AG04449 (cell line): ENCODE results near the gene CACNB1.
A peak's percentile ranks its signal among the peaks of the same experiment; 100 is the strongest.

Experiments used
- CTCF ChIA-PET: fragments of 350-600 bp; formaldehyde crosslinking; extraction: SDS; loops from one replicate; lab custom pipeline; 2021; ENCODE audit warnings: antibody characterized with exemption; lab: Yijun Ruan, JAX
- POLR2A ChIA-PET: fragments of 400-600, 350-600 bp; formaldehyde crosslinking; extraction: SDS; loops from one replicate; lab custom pipeline; 2020; ENCODE audit warnings: antibody characterized with exemption, inconsistent platforms; lab: Yijun Ruan, JAX
- DNase-seq: peaks from one replicate; pipeline ENCODE4 v3.0.0-alpha.2; 2010; ENCODE audit warnings: low read depth, low spot score
- H3K4me3 ChIP-seq: 2 replicates; pipeline ENCODE4 v1.5.1; 2011; ENCODE audit warnings: low read depth, mild to moderate bottlenecking, control low read depth, low read length
- CTCF ChIP-seq: IDR thresholded peaks from one replicate; pipeline ENCODE4 v1.5.1; 2011; ENCODE audit warnings: mild to moderate bottlenecking, moderate library complexity, low read length, control low read depth, inconsistent platforms; ENCODE audit not compliant: insufficient read depth; ENCODE audit errors: missing control alignments

Gene CACNB1

GRCh38 chr17:39183045-39183444 lies 14.4 kb downstream of the CACNB1 start:
- TF ChIP-seq CTCF: no peak
- no peak for DNase-seq
- no peak overlapping the region for H3K4me3 ChIP-seq
- ChIA-PET CTCF (interaction anchor here (1.0 to 2.2 kb wide), 7 partner anchors 9 to 200 kb away, joined by 3 to 27 read pairs (median 6); no protein-coding TSS in a partner anchor), POLR2A (no interaction called here)

- TF ChIP-seq CTCF: no peak
- H3K4me3 ChIP-seq: no peak overlapping the region
- CTCF ChIA-PET: interaction anchor here (0.9 kb wide), 1 partner anchor 16 kb away, joined by 4 read pairs; the partner anchor contains the start of gene ARL5C
- no peak for DNase-seq
- POLR2A ChIA-PET: no interaction called here
Observed at GRCh38 chr17:39181303-39181702, 16.2 kb downstream of the CACNB1 start.

- H3K4me3 ChIP-seq: no peak overlapping the region
- DNase-seq: no peak
- no peak for TF ChIP-seq CTCF
- CTCF ChIA-PET: interaction anchor here (2.2 to 7.5 kb wide), 4 partner anchors 9 to 195 kb away, joined by 8 to 208 read pairs (median 43); partner anchors contain the start of gene ARL5C
- POLR2A ChIA-PET: no interaction called here
Observed at GRCh38 chr17:39178536-39178935, 18.9 kb downstream of the CACNB1 start.

GRCh38 chr17:39177256-39177655 lies 20.2 kb downstream of the CACNB1 start:
- no peak overlapping the region for H3K4me3 ChIP-seq
- DNase-seq: no peak
- POLR2A ChIA-PET: no interaction called here
- CTCF ChIA-PET: interaction anchor here (2.6 to 7.5 kb wide), 5 partner anchors 9 to 196 kb away, joined by 10 to 208 read pairs (median 76); partner anchors contain the start of gene ARL5C
- TF ChIP-seq CTCF: no peak

- ChIA-PET POLR2A (interaction anchor here (0.9 kb wide), 1 partner anchor 24 kb away, joined by 3 read pairs; the partner anchor contains the start of gene RPL19), CTCF (interaction anchor here (1.2 to 7.5 kb wide), 18 partner anchors 8 to 255 kb away, joined by 3 to 208 read pairs (median 10); partner anchors contain the start of genes ARL5C, PLXDC1, RPL19 and STAC2)
- TF ChIP-seq CTCF: no peak
- H3K4me3 ChIP-seq: no peak overlapping the region
- DNase-seq: no peak
Observed at GRCh38 chr17:39175695-39176093, 21.8 kb downstream of the CACNB1 start.

- peak; percentile 87 for TF ChIP-seq CTCF
- no peak for DNase-seq
- H3K4me3 ChIP-seq: no peak overlapping the region
- CTCF ChIA-PET: interaction anchor here (0.8 to 7.5 kb wide), 36 partner anchors 8 to 440 kb away, joined by 3 to 208 read pairs (median 5); partner anchors contain the start of genes ARL5C, PLXDC1, RPL19 and STAC2
- POLR2A ChIA-PET: interaction anchor here (0.9 to 1.2 kb wide), 2 partner anchors 25 kb away, joined by 3 to 4 read pairs; partner anchors contain the start of gene RPL19
Observed at GRCh38 chr17:39174920-39175694, 22.4 kb downstream of the CACNB1 start.
